Measurements from ENCODE around the gene RBM19. TPM values are rescaled to one million over a fixed set of nuclear protein-coding genes. Genes with fewer than 3 reads are reported as not detected.

Gene RBM19
- total and polyA plus RNA-seq, 7 experiments from 2014 or later = 10.8 to 108 (median 59.0) TPM

- no peak overlapping the region for H3K4me3 Mint-ChIP-seq
- DNase-seq (no peak), ATAC-seq (no peak)
- Histone ChIP-seq H3K27ac (ENCODE audit: low read depth, low read length) (no peak overlapping the region), H3K27me3 (ENCODE audit: control insufficient read depth in 2 of 2, insufficient read depth in 2 of 2, low read length in 2 of 2) (no peaks in the 10 kb centered on the region), H3K4me3 (ENCODE audit: low read length) (no peak overlapping the region), H3K4me1 (ENCODE audit: control insufficient read depth in 2 of 2, insufficient read depth in 2 of 2, low read length in 2 of 2) (no peaks in the 10 kb centered on the region), H3K36me3 (ENCODE audit: control insufficient read depth in 2 of 3, insufficient read depth in 3 of 3, low read length in 3 of 3) (peaks cover 0 to 54% (median 7%) of the 10 kb centered on the region in 3 experiments), H3K9me3 (ENCODE audit: control insufficient read depth in 2 of 3, low read length in 3 of 3) (no peaks in the 10 kb centered on the region)
- H3K9me3 Mint-ChIP-seq = no peaks in the 10 kb centered on the region
- H3K27ac Mint-ChIP-seq = no peak overlapping the region
- H3K36me3 Mint-ChIP-seq = peaks cover 0 to 77% (median 34%) of the 10 kb centered on the region in 5 donors
- POLR2A ChIA-PET = no interaction called here
- CTCF ChIA-PET = no interaction called here
- H3K4me1 Mint-ChIP-seq = peaks cover 0 to 8% (median 0%) of the 10 kb centered on the region in 7 donors
- intact Hi-C loops (cut with micrococcal nuclease) = no loop called here
- no peaks in the 10 kb centered on the region for H3K27me3 Mint-ChIP-seq
Measured at GRCh38 chr12:113891167-113891692, 74.9 kb downstream of the RBM19 start.

- H3K4me1 ChIP-seq (ENCODE audit: control insufficient read depth in 2 of 2, insufficient read depth in 2 of 2, low read length in 2 of 2) = no peaks in the 10 kb centered on the region
- Mint-ChIP-seq H3K9me3 (no peaks in the 10 kb centered on the region), H3K4me1 (peaks cover 0 to 8% (median 0%) of the 10 kb centered on the region in 7 donors), H3K36me3 (peaks cover 1 to 72% (median 34%) of the 10 kb centered on the region in 5 donors), H3K27me3 (no peaks in the 10 kb centered on the region), H3K27ac (no peak overlapping the region), H3K4me3 (no peak overlapping the region)
- ChIA-PET CTCF (no interaction called here), POLR2A (no interaction called here)
- no peak for ATAC-seq
- no peak overlapping the region for H3K4me3 ChIP-seq (ENCODE audit: low read length)
- intact Hi-C loops (cut with micrococcal nuclease) = no loop called here
- no peaks in the 10 kb centered on the region for H3K27me3 ChIP-seq (ENCODE audit: control insufficient read depth in 2 of 2, insufficient read depth in 2 of 2, low read length in 2 of 2)
- H3K36me3 ChIP-seq (ENCODE audit: control insufficient read depth in 2 of 3, insufficient read depth in 3 of 3, low read length in 3 of 3) = peaks cover 0 to 44% (median 7%) of the 10 kb centered on the region in 3 experiments
- H3K27ac ChIP-seq (ENCODE audit: low read depth, low read length) = no peak overlapping the region
- no peaks in the 10 kb centered on the region for H3K9me3 ChIP-seq (ENCODE audit: control insufficient read depth in 2 of 3, low read length in 3 of 3)
- no peak for DNase-seq
Measured at GRCh38 chr12:113889891-113890581, 76.1 kb downstream of the RBM19 start.

DNA sequence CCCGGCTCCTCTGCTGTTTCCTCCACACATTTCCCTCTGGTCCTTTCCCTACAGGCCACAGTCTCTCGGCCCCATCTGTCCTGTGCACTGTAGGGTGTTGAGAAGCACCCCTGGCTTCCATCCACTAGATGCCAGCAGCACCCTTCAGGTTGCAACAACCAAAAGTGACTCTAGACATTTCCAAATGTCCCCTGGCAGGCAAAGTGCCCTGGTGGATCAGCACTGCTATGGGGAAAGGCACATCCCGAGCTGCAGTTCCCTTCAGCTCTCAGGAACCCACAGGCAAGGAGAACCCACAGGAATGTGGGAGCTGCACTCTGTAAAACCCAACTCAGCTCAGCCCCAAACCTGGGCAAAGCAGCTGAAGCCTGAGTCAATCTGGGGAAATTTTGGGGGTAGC is 77.0 kb downstream of the RBM19 start:
- ATAC-seq = no peak
- Mint-ChIP-seq H3K4me1 (peaks cover 0 to 8% (median 0%) of the 10 kb centered on the region in 7 donors), H3K27ac (no peak overlapping the region), H3K36me3 (peaks cover 4 to 75% (median 42%) of the 10 kb centered on the region in 5 donors), H3K27me3 (no peaks in the 10 kb centered on the region), H3K4me3 (no peak overlapping the region), H3K9me3 (no peaks in the 10 kb centered on the region)
- Histone ChIP-seq H3K27me3 (ENCODE audit: control insufficient read depth in 2 of 2, insufficient read depth in 2 of 2, low read length in 2 of 2) (no peaks in the 10 kb centered on the region), H3K36me3 (ENCODE audit: control insufficient read depth in 2 of 3, insufficient read depth in 3 of 3, low read length in 3 of 3) (peaks cover 0 to 41% (median 5%) of the 10 kb centered on the region in 3 experiments), H3K4me1 (ENCODE audit: control insufficient read depth in 2 of 2, insufficient read depth in 2 of 2, low read length in 2 of 2) (no peaks in the 10 kb centered on the region), H3K4me3 (ENCODE audit: low read length) (no peak overlapping the region), H3K9me3 (ENCODE audit: control insufficient read depth in 2 of 3, low read length in 3 of 3) (no peaks in the 10 kb centered on the region), H3K27ac (ENCODE audit: low read depth, low read length) (no peak overlapping the region)
- POLR2A ChIA-PET = no interaction called here
- intact Hi-C loops (cut with micrococcal nuclease) = no loop called here
- no peak for DNase-seq
- CTCF ChIA-PET = no interaction called here

DNA sequence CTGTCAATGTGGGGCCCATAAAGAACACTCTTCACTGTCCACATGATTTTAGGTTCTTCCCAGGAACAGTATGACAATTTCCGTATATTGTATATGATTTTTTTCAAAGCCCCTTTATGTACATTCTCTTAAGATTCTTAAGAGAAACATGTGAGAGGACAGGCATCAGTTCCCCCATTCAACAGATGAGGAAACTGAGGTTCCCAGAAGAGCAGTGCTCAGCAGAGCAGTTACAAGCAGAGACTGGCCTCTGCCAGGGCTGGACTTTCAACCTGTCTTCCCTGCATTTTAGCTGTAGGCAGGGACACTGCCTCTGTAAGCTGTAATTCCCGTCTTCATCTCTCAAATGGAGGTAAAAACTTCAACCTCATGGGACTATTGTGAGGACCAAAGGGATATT is 77.7 kb downstream of the RBM19 start:
- Mint-ChIP-seq H3K9me3 (no peaks in the 10 kb centered on the region), H3K4me3 (no peak overlapping the region), H3K36me3 (peaks cover 4 to 75% (median 39%) of the 10 kb centered on the region in 5 donors), H3K4me1 (peaks cover 0 to 8% (median 0%) of the 10 kb centered on the region in 7 donors), H3K27ac (no peak overlapping the region), H3K27me3 (no peaks in the 10 kb centered on the region)
- H3K4me3 ChIP-seq (ENCODE audit: low read length) = no peak overlapping the region
- no peak for DNase-seq
- no peaks in the 10 kb centered on the region for H3K9me3 ChIP-seq (ENCODE audit: control insufficient read depth in 2 of 3, low read length in 3 of 3)
- ChIA-PET POLR2A (no interaction called here), CTCF (no interaction called here)
- no peak overlapping the region for H3K27ac ChIP-seq (ENCODE audit: low read depth, low read length)
- H3K4me1 ChIP-seq (ENCODE audit: control insufficient read depth in 2 of 2, insufficient read depth in 2 of 2, low read length in 2 of 2) = no peaks in the 10 kb centered on the region
- no peak for ATAC-seq
- H3K27me3 ChIP-seq (ENCODE audit: control insufficient read depth in 2 of 2, insufficient read depth in 2 of 2, low read length in 2 of 2) = no peaks in the 10 kb centered on the region
- H3K36me3 ChIP-seq (ENCODE audit: control insufficient read depth in 2 of 3, insufficient read depth in 3 of 3, low read length in 3 of 3) = peaks cover 0 to 39% (median 4%) of the 10 kb centered on the region in 3 experiments
- intact Hi-C loops (cut with micrococcal nuclease) = no loop called here

DNA sequence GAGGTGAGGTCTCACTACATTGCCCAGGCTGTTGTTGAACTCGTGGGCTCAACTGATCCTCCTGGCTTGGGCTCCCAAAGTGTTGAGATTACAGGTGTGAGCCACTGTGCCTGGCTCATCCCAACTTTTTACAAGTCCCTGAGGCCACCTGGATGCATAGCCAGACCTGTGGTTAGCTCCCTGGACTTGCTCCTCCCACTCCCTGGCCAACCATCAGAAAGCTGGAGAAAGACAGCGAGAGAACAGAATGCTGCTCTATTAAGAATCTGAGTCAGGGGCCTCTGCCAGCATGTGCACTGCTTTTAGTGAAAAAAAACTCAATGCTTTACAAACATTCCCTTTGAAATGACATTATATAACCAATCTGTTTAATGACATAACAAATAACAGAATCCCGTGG is 78.2 kb downstream of the RBM19 start:
- Mint-ChIP-seq H3K27me3 (no peaks in the 10 kb centered on the region), H3K36me3 (peaks cover 4 to 74% (median 38%) of the 10 kb centered on the region in 5 donors), H3K4me1 (peaks cover 0 to 8% (median 0%) of the 10 kb centered on the region in 7 donors), H3K27ac (no peak overlapping the region), H3K4me3 (no peak overlapping the region), H3K9me3 (no peaks in the 10 kb centered on the region)
- no peaks in the 10 kb centered on the region for H3K4me1 ChIP-seq (ENCODE audit: control insufficient read depth in 2 of 2, insufficient read depth in 2 of 2, low read length in 2 of 2)
- no peak for ATAC-seq
- H3K4me3 ChIP-seq (ENCODE audit: low read length) = no peak overlapping the region
- POLR2A ChIA-PET = no interaction called here
- no peak overlapping the region for H3K27ac ChIP-seq (ENCODE audit: low read depth, low read length)
- intact Hi-C loops (cut with micrococcal nuclease) = no loop called here
- no peaks in the 10 kb centered on the region for H3K9me3 ChIP-seq (ENCODE audit: control insufficient read depth in 2 of 3, low read length in 3 of 3)
- DNase-seq = no peak
- no peaks in the 10 kb centered on the region for H3K27me3 ChIP-seq (ENCODE audit: control insufficient read depth in 2 of 2, insufficient read depth in 2 of 2, low read length in 2 of 2)
- peaks cover 0 to 39% (median 4%) of the 10 kb centered on the region in 3 experiments for H3K36me3 ChIP-seq (ENCODE audit: control insufficient read depth in 2 of 3, insufficient read depth in 3 of 3, low read length in 3 of 3)
- CTCF ChIA-PET = no interaction called here

- Histone ChIP-seq H3K4me1 (ENCODE audit: control insufficient read depth in 2 of 2, insufficient read depth in 2 of 2, low read length in 2 of 2) (no peaks in the 10 kb centered on the region), H3K9me3 (ENCODE audit: control insufficient read depth in 2 of 3, low read length in 3 of 3) (no peaks in the 10 kb centered on the region), H3K4me3 (ENCODE audit: low read length) (no peak overlapping the region), H3K27ac (ENCODE audit: low read depth, low read length) (no peak overlapping the region), H3K27me3 (ENCODE audit: control insufficient read depth in 2 of 2, insufficient read depth in 2 of 2, low read length in 2 of 2) (no peaks in the 10 kb centered on the region), H3K36me3 (ENCODE audit: control insufficient read depth in 2 of 3, insufficient read depth in 3 of 3, low read length in 3 of 3) (peaks cover 0 to 38% (median 0%) of the 10 kb centered on the region in 3 experiments)
- Mint-ChIP-seq H3K9me3 (no peaks in the 10 kb centered on the region), H3K4me1 (peaks cover 0 to 8% (median 0%) of the 10 kb centered on the region in 7 donors), H3K36me3 (peaks cover 4 to 75% (median 35%) of the 10 kb centered on the region in 5 donors), H3K27ac (no peak overlapping the region), H3K4me3 (no peak overlapping the region), H3K27me3 (no peaks in the 10 kb centered on the region)
- ChIA-PET CTCF (no interaction called here), POLR2A (no interaction called here)
- ATAC-seq (no peak), DNase-seq (no peak)
- intact Hi-C loops (cut with micrococcal nuclease) = no loop called here
Measured at GRCh38 chr12:113886721-113887120, 79.4 kb downstream of the RBM19 start.

GRCh38 chr12:113884392-113884791 is 81.7 kb downstream of the RBM19 start:
- ChIA-PET CTCF (no interaction called here), POLR2A (no interaction called here)
- Histone ChIP-seq H3K27ac (ENCODE audit: low read depth, low read length) (no peak overlapping the region), H3K36me3 (ENCODE audit: control insufficient read depth in 2 of 3, insufficient read depth in 3 of 3, low read length in 3 of 3) (peaks cover 0 to 31% (median 0%) of the 10 kb centered on the region in 3 experiments), H3K27me3 (ENCODE audit: control insufficient read depth in 2 of 2, insufficient read depth in 2 of 2, low read length in 2 of 2) (no peaks in the 10 kb centered on the region), H3K4me3 (ENCODE audit: low read length) (no peak overlapping the region), H3K4me1 (ENCODE audit: control insufficient read depth in 2 of 2, insufficient read depth in 2 of 2, low read length in 2 of 2) (no peaks in the 10 kb centered on the region), H3K9me3 (ENCODE audit: control insufficient read depth in 2 of 3, low read length in 3 of 3) (no peaks in the 10 kb centered on the region)
- H3K27me3 Mint-ChIP-seq = no peaks in the 10 kb centered on the region
- peaks cover 0 to 8% (median 0%) of the 10 kb centered on the region in 7 donors for H3K4me1 Mint-ChIP-seq
- no peak overlapping the region for H3K27ac Mint-ChIP-seq
- no peaks in the 10 kb centered on the region for H3K9me3 Mint-ChIP-seq
- intact Hi-C loops (cut with micrococcal nuclease) = no loop called here
- no peak for DNase-seq
- no peak overlapping the region for H3K4me3 Mint-ChIP-seq
- H3K36me3 Mint-ChIP-seq = peaks cover 4 to 82% (median 44%) of the 10 kb centered on the region in 5 donors
- no peak for ATAC-seq

All from naive thymus-derived CD4-positive, alpha-beta T cell (primary cell).